DOHH2 (cell line): ENCODE data around the gene CATSPERE.
A peak's percentile ranks its signal among the peaks of the same experiment; 100 is the strongest.

ENCODE experiments used
- H3F3A ChIP-seq: fragments of 200-600 bp; sonication (generic), shearing (Covaris generic); 2 replicates; pipeline ENCODE4 v1.6.0; 2016; ENCODE audit warnings: antibody characterized with exemption, mild to moderate bottlenecking; ENCODE audit not compliant: control insufficient read depth, insufficient read depth
- H3K27ac ChIP-seq: fragments of 200-600 bp; sonication (generic); 2 replicates; pipeline ENCODE4 v1.5.1; 2014; ENCODE audit warnings: low read depth, mild to moderate bottlenecking, low read length, moderate library complexity
- H3K27me3 ChIP-seq: fragments of 200-600 bp; sonication (generic); 2 replicates; pipeline ENCODE4 v1.6.1; 2014; ENCODE audit warnings: mild to moderate bottlenecking, low read length, mixed read lengths; ENCODE audit not compliant: control insufficient read depth
- H3K36me3 ChIP-seq: fragments of 200-600 bp; sonication (generic); 2 replicates; pipeline ENCODE4 v1.6.1; 2014; ENCODE audit warnings: mild to moderate bottlenecking, low read length, moderate library complexity, mixed read lengths; ENCODE audit not compliant: control insufficient read depth
- H3K4me1 ChIP-seq: fragments of 200-600 bp; sonication (generic); 2 replicates; pipeline ENCODE4 v1.6.1; 2014; ENCODE audit warnings: mild to moderate bottlenecking, low read length, mixed read lengths; ENCODE audit not compliant: control insufficient read depth
- H3K4me2 ChIP-seq: fragments of 200-600 bp; sonication (generic); 2 replicates; pipeline ENCODE4 v1.6.0; 2014; ENCODE audit warnings: mild to moderate bottlenecking, low read length, moderate library complexity
- H3K4me3 ChIP-seq: fragments of 200-600 bp; sonication (generic); 2 replicates; pipeline ENCODE4 v1.5.1; 2014; ENCODE audit warnings: mild to moderate bottlenecking, low read length, mixed read lengths
- H3K79me2 ChIP-seq: fragments of 200-600 bp; sonication (generic); 2 replicates; pipeline ENCODE4 v1.6.1; 2014; ENCODE audit warnings: mild to moderate bottlenecking, low read length, mixed read lengths; ENCODE audit not compliant: control insufficient read depth
- H3K9me2 ChIP-seq: fragments of 200-600 bp; sonication (generic); replicated peaks from 2 replicates; pipeline ENCODE4 v1.6.1; 2014; ENCODE audit warnings: mild to moderate bottlenecking, low read length, mixed read lengths; ENCODE audit not compliant: control insufficient read depth
- H3K9me3 ChIP-seq: fragments of 200-600 bp; sonication (generic); 2 replicates; pipeline ENCODE4 v1.6.1; 2014; ENCODE audit warnings: antibody characterized with exemption, low read length, mixed read lengths; ENCODE audit not compliant: control insufficient read depth, insufficient read depth
- H4K20me1 ChIP-seq: fragments of 200-600 bp; sonication (generic); 2 replicates; pipeline ENCODE4 v1.6.0; 2014; ENCODE audit warnings: low read depth, mild to moderate bottlenecking, antibody characterized with exemption, low read length, moderate library complexity; ENCODE audit not compliant: control insufficient read depth, insufficient read depth
- EZH2phosphoT487 ChIP-seq: fragments of 200-600 bp; sonication (generic); IDR thresholded peaks from 2 replicates; pipeline ENCODE4 v1.6.1; 2017; ENCODE audit warnings: borderline replicate concordance, mild to moderate bottlenecking, antibody characterized with exemption, low read length, moderate library complexity, mixed read lengths
- TF ChIP-seq, protein P1 (sequence below): fragments of 200-600 bp; sonication (generic); IDR thresholded peaks from one replicate; pipeline ENCODE4 v1.5.1; 2014; ENCODE audit warnings: antibody characterized with exemption, mild to moderate bottlenecking, low read depth, low read length; ENCODE audit not compliant: poor library complexity, severe bottlenecking

Gene CATSPERE, protein sequence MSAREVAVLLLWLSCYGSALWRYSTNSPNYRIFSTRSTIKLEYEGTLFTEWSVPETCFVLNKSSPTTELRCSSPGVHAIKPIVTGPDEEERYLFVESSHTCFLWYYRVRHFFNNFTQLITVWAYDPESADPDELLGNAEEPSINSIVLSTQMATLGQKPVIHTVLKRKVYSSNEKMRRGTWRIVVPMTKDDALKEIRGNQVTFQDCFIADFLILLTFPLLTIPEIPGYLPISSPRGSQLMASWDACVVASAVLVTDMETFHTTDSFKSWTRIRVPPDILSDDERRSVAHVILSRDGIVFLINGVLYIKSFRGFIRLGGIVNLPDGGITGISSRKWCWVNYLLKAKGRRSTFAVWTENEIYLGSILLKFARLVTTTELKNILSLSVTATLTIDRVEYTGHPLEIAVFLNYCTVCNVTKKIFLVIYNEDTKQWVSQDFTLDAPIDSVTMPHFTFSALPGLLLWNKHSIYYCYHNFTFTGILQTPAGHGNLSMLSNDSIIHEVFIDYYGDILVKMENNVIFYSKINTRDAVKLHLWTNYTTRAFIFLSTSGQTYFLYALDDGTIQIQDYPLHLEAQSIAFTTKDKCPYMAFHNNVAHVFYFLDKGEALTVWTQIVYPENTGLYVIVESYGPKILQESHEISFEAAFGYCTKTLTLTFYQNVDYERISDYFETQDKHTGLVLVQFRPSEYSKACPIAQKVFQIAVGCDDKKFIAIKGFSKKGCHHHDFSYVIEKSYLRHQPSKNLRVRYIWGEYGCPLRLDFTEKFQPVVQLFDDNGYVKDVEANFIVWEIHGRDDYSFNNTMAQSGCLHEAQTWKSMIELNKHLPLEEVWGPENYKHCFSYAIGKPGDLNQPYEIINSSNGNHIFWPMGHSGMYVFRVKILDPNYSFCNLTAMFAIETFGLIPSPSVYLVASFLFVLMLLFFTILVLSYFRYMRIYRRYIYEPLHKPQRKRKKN

DNA sequence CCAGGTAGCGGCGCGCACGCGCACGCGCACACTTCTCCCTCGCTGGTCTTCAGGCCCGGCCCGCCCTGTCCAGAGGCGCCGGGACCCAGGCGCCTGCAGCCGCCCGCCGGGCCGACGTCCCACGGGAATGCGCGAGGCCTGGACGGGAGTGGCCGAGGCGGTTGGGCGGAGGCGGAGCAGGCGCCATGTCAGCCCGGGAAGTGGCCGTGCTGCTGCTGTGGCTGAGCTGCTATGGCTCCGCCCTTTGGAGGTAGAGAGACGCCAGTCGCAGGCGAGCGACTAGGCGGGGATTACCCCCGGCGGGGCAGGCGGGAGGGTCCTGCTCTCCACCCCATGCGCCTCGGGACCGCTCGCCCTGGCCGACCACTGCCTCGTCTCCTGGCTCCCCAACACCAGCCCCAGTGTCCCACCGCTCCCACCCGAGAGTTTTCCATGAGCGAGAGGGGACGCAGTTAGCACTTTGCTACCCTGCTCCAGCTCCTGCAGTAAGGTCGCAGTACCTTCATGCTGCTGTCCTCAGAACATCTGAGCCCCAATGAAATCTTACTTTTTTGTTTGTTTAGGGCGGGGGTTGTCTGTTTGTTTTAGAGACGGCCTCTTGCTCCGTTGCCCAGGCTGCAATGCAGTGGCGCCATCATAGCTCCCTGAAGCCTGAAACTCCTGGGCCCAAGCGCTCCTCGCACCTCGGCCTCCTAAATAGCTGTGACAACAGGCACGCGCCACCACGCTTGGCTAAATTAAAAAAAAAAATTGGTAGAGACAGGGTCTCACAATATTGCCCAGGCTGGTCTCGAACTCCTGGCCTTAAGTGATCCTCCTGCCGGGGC lies at the start of gene CATSPERE:
TSS of gene CATSPERE (plus strand) at position 29 of the 827 bp plus-strand sequence. CDS start at position 186, 157 bp downstream.
- Histone ChIP-seq H3K27me3 (no peaks in the 10 kb centered on the region), H3K27ac (peak within 1 kb of the TSS; percentile 36), H3K9me3 (no peaks in the 10 kb centered on the region), H4K20me1 (no peaks in the 10 kb centered on the region), H3K36me3 (no peaks in the 10 kb centered on the region), H3K79me2 (no peaks in the 10 kb centered on the region), H3K9me2 (no peaks in the 10 kb centered on the region), H3K4me2 (peak within 1 kb of the TSS; percentile 80), H3F3A (peaks cover 12% of the 10 kb centered on the region), H3K4me3 (peak within 1 kb of the TSS; percentile 78), H3K4me1 (peaks cover 17% of the 10 kb centered on the region)
- no peak for TF ChIP-seq EZH2phosphoT487
- TF ChIP-seq, protein P1, sequence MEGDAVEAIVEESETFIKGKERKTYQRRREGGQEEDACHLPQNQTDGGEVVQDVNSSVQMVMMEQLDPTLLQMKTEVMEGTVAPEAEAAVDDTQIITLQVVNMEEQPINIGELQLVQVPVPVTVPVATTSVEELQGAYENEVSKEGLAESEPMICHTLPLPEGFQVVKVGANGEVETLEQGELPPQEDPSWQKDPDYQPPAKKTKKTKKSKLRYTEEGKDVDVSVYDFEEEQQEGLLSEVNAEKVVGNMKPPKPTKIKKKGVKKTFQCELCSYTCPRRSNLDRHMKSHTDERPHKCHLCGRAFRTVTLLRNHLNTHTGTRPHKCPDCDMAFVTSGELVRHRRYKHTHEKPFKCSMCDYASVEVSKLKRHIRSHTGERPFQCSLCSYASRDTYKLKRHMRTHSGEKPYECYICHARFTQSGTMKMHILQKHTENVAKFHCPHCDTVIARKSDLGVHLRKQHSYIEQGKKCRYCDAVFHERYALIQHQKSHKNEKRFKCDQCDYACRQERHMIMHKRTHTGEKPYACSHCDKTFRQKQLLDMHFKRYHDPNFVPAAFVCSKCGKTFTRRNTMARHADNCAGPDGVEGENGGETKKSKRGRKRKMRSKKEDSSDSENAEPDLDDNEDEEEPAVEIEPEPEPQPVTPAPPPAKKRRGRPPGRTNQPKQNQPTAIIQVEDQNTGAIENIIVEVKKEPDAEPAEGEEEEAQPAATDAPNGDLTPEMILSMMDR, result no peak

DNA sequence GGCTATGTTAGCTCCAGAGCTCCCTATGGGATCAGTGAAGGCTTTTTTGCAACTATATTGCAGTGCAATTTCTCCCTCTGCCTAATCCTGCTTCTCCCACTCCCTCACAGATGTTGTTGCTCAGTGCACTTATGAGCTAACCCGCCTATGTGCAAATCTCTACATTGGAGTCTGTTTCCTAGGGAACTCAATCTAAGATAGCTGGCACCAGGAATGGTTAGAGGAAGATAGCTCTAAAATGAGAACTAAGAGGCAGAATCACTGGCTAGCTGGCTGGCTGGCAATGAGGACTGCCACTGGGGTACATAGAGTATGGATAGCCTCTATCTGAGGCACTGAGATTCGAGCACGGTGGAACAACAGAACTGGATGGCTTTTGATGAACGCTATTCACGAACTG lies 48.9 kb upstream of the CATSPERE start:
- no peaks in the 10 kb centered on the region for H3K79me2 ChIP-seq
- no peak overlapping the region for H3K4me2 ChIP-seq
- no peaks in the 10 kb centered on the region for H3K4me1 ChIP-seq
- no peak for TF ChIP-seq EZH2phosphoT487
- TF ChIP-seq, protein P1, result no peak
- H3F3A ChIP-seq, result no peaks in the 10 kb centered on the region
- H3K27ac ChIP-seq, result no peak overlapping the region
- H3K36me3 ChIP-seq, result peaks cover 99% of the 10 kb centered on the region
- H3K9me3 ChIP-seq, result no peaks in the 10 kb centered on the region
- H3K27me3 ChIP-seq, result no peaks in the 10 kb centered on the region
- H3K4me3 ChIP-seq, result no peak overlapping the region
- H3K9me2 ChIP-seq, result no peaks in the 10 kb centered on the region
- H4K20me1 ChIP-seq, result no peaks in the 10 kb centered on the region

DNA sequence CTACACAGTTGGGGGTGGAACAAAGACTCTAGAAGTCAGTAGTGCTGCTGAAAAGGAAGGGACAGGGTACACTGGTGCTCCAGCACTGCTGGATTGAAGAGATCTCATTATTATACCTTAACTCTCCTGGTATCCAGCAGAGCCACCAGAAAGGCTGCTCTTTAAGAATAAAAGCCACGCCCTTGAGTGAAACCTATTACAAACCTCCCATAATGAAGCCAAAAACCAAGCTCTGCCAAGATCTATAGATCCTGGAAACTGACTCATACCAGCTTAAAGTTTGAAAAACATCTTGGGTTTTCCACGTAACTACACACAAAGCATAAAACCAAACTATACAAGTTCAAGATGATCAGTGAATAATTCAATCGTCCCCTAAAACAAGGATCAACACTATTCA lies 47.3 kb upstream of the CATSPERE start:
- peaks cover 96% of the 10 kb centered on the region for H3K36me3 ChIP-seq
- H3K4me1 ChIP-seq, result no peaks in the 10 kb centered on the region
- no peaks in the 10 kb centered on the region for H4K20me1 ChIP-seq
- H3F3A ChIP-seq, result no peaks in the 10 kb centered on the region
- H3K9me2 ChIP-seq, result no peaks in the 10 kb centered on the region
- H3K4me2 ChIP-seq, result no peak overlapping the region
- H3K27ac ChIP-seq, result no peak overlapping the region
- TF ChIP-seq, protein P1, result no peak
- TF ChIP-seq EZH2phosphoT487, result no peak
- no peaks in the 10 kb centered on the region for H3K9me3 ChIP-seq
- no peaks in the 10 kb centered on the region for H3K79me2 ChIP-seq
- H3K27me3 ChIP-seq, result no peaks in the 10 kb centered on the region
- no peak overlapping the region for H3K4me3 ChIP-seq
